Measurements from ENCODE around the gene ITGA6.
A peak's percentile ranks its signal among the peaks of the same experiment; 100 is the strongest.

The ITGA6 gene

DNA sequence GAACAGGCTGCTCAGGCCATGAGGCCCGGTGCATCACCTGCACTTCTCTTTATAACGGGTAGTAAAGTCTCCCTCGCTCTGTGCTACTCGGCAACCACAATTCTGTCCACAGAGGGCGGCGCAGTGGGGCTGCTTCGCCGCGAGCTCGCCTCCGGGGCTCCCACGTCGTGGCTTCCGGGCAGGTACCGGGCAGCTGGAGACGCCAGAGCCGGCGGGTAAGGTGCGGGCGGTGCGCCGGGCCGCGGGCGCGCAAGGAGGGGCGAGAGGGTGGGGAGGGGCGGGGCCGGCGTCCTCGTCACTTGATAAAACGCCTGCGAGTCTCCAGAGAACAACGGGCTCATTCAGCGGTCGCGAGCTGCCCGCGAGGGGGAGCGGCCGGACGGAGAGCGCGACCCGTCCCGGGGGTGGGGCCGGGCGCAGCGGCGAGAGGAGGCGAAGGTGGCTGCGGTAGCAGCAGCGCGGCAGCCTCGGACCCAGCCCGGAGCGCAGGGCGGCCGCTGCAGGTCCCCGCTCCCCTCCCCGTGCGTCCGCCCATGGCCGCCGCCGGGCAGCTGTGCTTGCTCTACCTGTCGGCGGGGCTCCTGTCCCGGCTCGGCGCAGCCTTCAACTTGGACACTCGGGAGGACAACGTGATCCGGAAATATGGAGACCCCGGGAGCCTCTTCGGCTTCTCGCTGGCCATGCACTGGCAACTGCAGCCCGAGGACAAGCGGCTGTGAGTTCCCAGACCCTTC, at the start of gene ITGA6:
Gene ITGA6, plus strand, starts transcription at position 331 of the 734 bp plus-strand sequence.
- in situ Hi-C loops (cut with MboI; ENCODE audit: low pct_unique_long_range_greater_than_20kb, low sequenced_read_pairs, unreplicated experiment): no loop called here

DNA sequence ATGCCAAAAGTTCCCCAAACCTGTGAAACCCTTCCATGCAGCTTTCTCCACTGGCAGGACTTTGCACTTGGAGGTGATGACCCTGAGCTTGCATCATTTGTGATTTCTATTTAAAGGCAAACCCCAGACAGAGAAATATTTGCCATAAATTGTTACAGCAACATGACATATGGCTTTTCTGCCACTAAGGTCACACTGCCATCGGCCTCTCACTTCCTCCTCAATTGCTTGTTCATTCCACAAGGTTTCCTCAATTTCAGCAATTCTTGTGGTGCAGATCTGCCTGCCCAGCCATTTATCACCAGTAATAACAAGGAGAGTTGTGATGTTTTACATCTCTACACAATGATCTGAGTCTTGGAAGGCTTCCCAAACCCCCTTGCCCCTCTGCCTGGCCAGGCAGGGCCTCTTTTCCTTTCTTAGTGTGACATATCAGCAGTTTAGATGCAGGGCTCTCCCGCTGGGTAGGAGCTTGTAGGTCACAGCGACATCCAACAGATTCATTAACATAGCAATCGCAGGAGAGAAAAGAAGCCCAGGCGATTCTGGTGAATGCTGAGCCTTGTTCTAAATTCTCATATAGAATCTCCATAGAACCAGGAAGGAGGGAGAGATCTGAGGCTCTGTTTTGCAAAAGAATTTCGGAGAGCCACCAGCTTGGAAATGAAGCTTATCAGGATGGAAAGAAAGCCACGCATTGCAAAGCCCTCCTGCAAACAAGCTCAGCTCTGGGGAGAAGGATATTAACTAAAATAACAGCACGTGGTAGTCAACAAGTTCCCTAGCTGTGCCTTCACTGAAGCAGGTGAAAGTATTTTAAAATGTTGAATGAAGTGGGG, 46.7 kb upstream of the ITGA6 start:
- TF ChIP-seq, protein P1, sequence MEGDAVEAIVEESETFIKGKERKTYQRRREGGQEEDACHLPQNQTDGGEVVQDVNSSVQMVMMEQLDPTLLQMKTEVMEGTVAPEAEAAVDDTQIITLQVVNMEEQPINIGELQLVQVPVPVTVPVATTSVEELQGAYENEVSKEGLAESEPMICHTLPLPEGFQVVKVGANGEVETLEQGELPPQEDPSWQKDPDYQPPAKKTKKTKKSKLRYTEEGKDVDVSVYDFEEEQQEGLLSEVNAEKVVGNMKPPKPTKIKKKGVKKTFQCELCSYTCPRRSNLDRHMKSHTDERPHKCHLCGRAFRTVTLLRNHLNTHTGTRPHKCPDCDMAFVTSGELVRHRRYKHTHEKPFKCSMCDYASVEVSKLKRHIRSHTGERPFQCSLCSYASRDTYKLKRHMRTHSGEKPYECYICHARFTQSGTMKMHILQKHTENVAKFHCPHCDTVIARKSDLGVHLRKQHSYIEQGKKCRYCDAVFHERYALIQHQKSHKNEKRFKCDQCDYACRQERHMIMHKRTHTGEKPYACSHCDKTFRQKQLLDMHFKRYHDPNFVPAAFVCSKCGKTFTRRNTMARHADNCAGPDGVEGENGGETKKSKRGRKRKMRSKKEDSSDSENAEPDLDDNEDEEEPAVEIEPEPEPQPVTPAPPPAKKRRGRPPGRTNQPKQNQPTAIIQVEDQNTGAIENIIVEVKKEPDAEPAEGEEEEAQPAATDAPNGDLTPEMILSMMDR (IDR thresholded peaks at IDR 0.05; ENCODE audit: extremely low read depth, insufficient read depth, missing control alignments): no peak
- in situ Hi-C loops (cut with MboI; ENCODE audit: low pct_unique_long_range_greater_than_20kb, low sequenced_read_pairs, unreplicated experiment): no loop called here
- DNase-seq (ENCODE audit: low spot score): no peak

More for the DNA sequence above, at the start of gene ITGA6:
- TF ChIP-seq, protein P1 (IDR thresholded peaks at IDR 0.05; ENCODE audit: extremely low read depth, insufficient read depth, missing control alignments): no peak
- peak; percentile 70 for DNase-seq (ENCODE audit: low spot score)

DNA sequence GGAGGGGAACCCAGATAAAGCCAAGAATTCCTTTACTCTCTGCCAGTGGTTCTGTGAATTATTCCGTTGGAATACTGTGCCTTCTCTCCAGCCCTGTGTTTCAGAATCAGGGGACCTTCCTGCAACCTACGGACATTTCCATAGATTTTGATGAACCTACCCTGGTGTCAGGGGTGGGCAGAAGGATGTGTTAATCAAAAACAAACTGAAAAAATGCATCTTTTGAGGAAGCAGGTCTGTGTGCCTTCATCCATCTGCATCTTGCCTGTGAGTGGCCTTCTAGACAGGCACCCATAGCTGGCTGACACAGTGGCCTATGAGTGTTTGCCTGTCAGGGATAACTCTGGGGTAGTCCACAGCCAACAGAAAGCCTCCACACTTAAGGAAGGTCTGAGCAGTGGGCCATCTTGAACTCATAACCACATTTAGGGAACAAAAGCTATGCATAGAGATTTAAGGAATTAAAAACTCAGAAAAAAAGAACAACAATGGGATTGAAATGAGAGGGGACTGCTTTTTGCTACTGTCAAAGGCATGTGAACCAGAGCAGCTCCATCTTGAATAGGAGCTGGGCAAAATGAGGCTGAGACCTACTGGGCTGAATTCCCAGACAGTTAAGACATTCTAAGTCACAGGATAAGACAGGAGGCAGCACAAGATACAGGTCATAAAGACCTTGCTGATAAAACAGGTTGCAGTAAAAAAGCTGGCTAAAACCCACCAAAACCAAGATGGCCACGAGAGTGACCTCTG, 45.9 kb upstream of the ITGA6 start:
- TF ChIP-seq, protein P1 (IDR thresholded peaks at IDR 0.05; ENCODE audit: extremely low read depth, insufficient read depth, missing control alignments): no peak
- no peak for DNase-seq (ENCODE audit: low spot score)
- in situ Hi-C loops (cut with MboI; ENCODE audit: low pct_unique_long_range_greater_than_20kb, low sequenced_read_pairs, unreplicated experiment): no loop called here

DNA sequence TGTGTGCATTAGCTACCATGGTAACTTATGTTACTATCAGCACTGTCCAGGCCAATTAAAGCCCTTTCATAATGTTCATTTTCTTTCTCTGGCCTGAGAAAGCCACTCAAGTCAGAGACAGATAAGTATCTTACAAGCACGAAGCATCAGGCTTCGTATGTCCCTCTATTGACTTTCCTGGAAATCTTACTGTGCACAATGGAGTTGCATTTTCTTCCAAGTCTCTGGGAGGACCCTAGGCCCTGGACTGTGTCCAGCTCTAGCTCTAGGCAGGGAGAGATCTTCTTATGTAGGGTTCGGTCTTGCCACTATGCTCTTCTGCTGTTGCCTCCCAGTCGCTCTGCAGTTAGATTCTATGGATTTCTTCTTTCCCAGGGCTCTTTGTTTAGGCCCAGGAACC, 40.0 kb upstream of the ITGA6 start:
- TF ChIP-seq, protein P1 (IDR thresholded peaks at IDR 0.05; ENCODE audit: extremely low read depth, insufficient read depth, missing control alignments): no peak
- in situ Hi-C loops (cut with MboI; ENCODE audit: low pct_unique_long_range_greater_than_20kb, low sequenced_read_pairs, unreplicated experiment): no loop called here
- DNase-seq (ENCODE audit: low spot score): no peak

DNA sequence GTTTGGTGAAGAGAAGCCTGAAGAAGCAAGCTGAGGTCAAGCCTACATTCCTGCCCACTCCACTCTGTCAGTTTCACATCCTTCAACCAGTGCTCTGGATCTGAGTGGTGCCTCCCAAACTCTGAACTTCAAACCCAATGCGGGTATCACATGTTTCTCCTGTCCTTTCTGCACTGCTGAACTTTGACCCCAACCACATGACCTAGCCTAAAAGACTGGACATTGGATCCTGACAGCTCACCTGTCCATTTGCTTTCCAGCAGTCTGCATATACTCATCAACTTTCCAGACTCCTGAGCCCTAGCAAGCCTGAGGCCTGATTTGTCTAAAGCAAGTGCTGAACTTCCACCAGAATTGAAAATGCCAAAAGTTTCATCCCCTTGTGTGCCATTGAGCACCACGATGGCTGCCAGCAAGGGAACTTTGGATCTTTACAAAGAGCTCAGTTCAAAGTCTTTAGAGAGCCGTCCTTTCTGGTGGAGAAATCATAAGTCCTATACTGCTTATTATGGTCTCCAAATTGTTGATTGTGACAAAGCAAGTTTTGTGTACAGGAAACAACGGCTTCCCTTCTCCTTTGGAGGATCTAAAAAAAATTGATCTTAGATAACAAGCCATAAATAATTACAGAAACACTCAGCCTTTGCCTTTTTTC, 37.6 kb upstream of the ITGA6 start:
- in situ Hi-C loops (cut with MboI; ENCODE audit: low pct_unique_long_range_greater_than_20kb, low sequenced_read_pairs, unreplicated experiment): no loop called here

More for the DNA sequence above, 37.6 kb upstream of the ITGA6 start:
- TF ChIP-seq, protein P1 (IDR thresholded peaks at IDR 0.05; ENCODE audit: extremely low read depth, insufficient read depth, missing control alignments): no peak
- no peak for DNase-seq (ENCODE audit: low spot score)
